ENCODE data around the gene AGRP.

Gene AGRP

GRCh38 chr16:67447508-67448076 lies 35.8 kb downstream of the AGRP start:
- TF ChIP-seq CTCF (IDR thresholded peaks at IDR 0.05; ENCODE audit: low read depth, low read length), result peak; percentile 52
- H3K4me3 ChIP-seq (ENCODE audit: low read depth, low read length), result no peak overlapping the region

GRCh38 chr16:67446968-67447507 lies 36.3 kb downstream of the AGRP start:
- TF ChIP-seq CTCF (IDR thresholded peaks at IDR 0.05; ENCODE audit: low read depth, low read length), result no peak
- H3K4me3 ChIP-seq (ENCODE audit: low read depth, low read length), result no peak overlapping the region

GRCh38 chr16:67445913-67446907 lies 37.1 kb downstream of the AGRP start:
- TF ChIP-seq CTCF (IDR thresholded peaks at IDR 0.05; ENCODE audit: low read depth, low read length), result no peak
- H3K4me3 ChIP-seq (ENCODE audit: low read depth, low read length), result no peak overlapping the region

- H3K4me3 ChIP-seq (ENCODE audit: low read depth, low read length), result no peak overlapping the region
- TF ChIP-seq CTCF (IDR thresholded peaks at IDR 0.05; ENCODE audit: low read depth, low read length), result no peak
Observed at GRCh38 chr16:67445441-67445912, 37.9 kb downstream of the AGRP start.

- no peak for TF ChIP-seq CTCF (IDR thresholded peaks at IDR 0.05; ENCODE audit: low read depth, low read length)
Observed at GRCh38 chr16:67445126-67445426, 38.3 kb downstream of the AGRP start.

GRCh38 chr16:67444259-67445125 lies 38.9 kb downstream of the AGRP start:
- H3K4me3 ChIP-seq (ENCODE audit: low read depth, low read length), result no peak overlapping the region
- no peak for TF ChIP-seq CTCF (IDR thresholded peaks at IDR 0.05; ENCODE audit: low read depth, low read length)

More at GRCh38 chr16:67445126-67445426, 38.3 kb downstream of the AGRP start:
- no peak overlapping the region for H3K4me3 ChIP-seq (ENCODE audit: low read depth, low read length)

Data from WI38 (cell line).